ENCODE results near the gene GLT1D1.
"Not testable (repeated sequence)": the region's sequence is repeated elsewhere in the genome, so short reads cannot be mapped to it uniquely, and the experiment has no call there.

Gene GLT1D1

DNA sequence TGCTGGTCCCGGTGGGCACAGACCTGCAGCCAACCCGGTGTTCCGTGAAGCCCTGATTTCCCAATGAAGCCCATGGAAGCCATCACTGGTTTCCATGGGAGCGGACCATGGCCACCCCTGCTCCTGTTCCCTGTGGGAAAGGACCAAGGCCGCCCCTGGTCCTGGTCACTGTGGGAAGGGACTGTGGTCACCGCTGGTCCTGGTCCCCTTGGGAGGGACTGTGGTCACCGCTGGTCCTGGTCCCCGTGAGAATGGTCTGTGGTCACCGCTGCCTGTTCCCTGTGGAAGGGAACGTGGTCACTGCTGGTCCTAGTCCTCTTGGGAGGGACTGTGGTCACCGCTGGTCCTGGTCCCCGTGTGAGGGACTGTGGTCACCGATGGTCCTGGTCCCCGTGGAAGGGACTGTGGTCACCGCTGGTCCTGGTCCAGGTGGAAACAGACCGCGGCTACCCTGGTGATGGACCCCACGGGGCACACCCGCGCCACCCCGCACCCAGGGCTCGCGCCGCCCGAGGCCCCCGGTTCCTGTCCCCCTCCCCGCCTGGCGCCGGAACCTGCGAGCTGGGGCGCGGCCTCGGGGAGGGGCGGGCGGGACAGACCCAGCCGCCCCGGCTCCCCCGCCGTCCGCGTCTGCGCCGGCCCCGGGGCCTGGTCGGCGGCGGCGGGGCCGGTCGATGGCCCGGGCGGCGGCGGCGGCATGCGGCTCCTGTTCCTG lies at the start of gene GLT1D1:
Gene GLT1D1, plus strand, starts transcription at position 594 of the 715 bp plus-strand sequence. Its CDS starts 104 bp downstream, at position 698.
- DNase-seq, result no peak

DNA sequence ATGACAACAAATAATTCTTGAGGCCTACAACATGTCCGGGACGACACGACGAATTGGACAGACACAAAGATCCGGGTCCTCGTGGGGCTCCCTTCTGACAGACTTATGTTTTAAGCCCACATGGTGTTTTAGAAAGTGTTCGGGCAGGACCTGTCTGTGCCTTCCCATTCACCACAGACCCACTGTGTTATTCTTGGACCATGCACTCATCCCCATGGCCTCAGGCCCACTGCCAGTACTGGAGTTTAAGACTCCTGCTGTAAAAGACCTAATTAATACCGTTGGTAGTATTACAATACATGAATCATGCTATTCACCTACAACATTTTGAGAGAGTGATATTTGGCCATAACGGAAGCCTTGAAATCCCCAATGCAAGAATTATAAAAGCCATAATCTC lies 49.5 kb upstream of the GLT1D1 start:
- no peak for DNase-seq

DNA sequence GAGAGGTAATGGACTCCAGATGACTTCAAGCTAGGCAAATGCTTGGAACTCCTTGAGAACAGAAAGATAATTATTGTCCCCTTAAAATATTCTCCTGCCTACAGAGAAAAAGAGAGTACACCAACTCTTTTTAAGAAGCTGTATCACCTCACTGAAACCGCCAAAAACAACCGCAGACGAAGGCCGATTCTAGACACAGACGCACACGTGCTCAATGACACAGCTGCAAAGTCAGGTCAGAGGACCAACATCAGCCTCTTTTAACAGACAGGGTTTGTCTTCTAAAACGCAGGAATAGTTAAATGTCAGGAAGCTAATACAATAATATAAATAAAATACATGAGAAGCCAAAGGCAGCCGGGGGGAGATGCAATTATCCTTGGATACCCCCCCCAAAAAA lies 48.5 kb upstream of the GLT1D1 start:
- no peak for DNase-seq

DNA sequence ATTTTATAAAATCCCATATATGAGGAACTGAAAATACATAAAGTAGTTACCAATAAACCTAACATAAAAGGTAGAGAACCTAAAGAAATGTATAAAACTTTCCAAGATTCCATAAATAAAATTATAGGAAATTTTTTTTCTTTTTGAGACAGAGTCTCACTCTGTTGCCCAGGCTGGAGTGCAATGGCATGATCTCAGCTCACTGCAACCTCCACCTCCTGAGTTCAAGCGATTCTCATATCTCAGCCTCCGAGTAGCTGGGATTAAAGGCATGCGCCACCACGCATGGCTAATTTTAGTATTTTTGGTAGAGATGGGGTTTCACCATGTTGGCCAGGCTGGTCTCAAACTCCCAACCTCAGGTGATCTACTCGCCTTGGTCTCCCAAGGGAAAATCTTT lies 47.9 kb upstream of the GLT1D1 start:
- DNase-seq, result not testable (repeated sequence)

DNA sequence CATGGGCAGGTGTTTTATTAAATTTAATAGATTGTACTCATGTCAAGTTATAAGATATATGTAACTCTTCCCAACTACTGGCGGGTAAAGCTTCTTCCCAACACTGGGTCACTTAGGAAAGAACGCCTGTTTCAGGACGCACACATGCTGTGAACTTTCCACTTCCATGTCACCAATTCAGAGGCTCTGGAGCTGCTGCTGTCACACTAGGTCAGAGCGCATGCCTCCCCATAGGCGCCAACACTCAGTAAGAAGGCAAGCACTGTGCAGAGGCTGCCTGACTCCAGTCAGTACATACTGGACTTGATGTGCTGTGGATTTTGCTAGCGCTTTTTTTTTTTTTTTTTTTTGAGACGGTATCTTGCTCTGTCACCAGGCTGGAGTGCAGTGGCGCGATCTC lies 46.7 kb upstream of the GLT1D1 start:
- DNase-seq, result no peak

DNA sequence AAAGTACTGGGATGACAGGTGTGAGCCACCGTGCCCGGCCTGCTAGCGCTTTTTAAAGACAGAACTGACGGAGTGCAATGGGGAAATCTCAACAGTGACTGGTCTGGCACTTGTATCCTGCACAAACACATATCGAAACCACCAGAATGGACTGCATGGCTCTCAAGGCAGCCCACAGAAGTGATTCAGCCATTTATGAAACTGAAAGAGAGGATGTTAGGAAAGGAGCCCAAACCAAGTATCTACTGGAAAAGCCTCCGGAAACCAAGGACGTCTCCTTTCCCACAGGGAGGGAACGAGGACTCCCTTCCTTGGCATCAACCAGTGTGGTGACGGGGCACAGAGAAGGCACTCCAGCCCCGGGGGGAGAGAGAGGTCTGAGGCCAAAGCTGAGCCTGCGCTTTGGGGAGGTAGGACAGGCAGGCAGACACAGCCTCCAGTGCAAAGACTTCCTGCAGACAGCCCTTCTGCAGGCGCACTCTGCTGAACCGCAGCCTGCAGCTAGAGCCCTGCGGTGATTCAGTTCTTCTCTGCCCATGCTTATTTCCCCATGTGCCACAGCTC lies 46.0 kb upstream of the GLT1D1 start:
- no peak for DNase-seq

DNA sequence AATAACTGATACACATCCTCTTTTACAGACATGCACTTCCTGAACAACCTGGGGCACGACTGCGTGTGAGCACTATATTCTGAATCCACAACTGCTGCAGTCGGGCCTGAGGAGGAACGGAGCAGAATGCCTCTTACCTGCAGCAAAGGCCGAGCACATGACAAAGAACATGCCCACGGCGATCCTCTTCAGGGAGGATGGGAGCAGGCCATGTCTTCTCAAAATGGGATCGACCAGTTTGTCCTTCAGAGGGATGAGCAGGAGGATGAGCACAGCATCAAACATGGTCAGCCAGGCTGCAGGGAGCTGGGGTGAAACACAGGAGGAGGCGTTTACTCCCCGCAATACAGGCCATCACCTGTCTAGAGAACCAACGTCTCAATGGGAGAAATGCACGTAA lies 44.6 kb upstream of the GLT1D1 start:
- no peak for DNase-seq

DNA sequence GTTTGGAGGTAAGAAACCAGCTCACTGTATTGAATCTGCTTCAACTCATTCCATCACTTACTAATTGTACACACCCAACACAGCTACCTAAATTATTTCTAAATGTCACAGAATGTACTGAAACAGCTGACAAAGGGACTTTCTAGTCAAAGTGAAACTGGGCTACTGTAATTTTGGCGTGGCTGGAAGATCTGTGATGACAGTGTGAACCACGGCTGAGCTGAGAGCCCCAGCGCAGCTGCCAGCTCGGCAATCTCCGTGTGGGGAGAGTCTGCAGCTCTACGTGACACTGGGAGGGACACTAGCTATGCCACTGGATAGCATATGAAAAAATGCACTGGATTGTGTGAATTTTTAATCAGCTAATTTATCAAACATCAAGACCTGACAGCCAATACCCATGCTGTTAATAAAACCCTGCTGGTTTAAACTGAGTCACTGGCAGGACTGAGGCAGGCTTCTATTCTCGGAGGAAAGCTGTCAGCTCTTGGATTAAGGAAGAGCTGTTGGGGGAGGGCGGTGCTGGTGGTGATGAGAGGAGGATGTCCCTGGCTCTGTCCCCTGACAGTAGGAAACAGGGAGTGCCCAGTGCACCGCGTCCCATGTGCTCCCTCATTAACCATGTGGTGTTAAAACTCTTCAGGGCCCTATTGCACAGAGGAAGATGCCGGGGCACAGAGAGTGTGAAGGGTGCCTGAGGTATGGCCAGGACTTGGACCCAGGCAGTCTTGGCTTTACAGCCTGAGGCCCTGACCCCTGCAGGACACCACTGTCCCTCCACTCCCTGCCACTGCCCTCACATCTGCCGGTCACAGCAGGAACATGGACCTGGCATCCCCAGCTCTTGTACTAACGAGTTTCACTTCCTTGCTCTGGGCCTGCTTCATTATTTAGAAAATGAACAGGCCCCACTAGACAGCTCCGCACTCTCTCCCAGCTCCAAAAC lies 42.8 kb upstream of the GLT1D1 start:
- no peak for DNase-seq

DNA sequence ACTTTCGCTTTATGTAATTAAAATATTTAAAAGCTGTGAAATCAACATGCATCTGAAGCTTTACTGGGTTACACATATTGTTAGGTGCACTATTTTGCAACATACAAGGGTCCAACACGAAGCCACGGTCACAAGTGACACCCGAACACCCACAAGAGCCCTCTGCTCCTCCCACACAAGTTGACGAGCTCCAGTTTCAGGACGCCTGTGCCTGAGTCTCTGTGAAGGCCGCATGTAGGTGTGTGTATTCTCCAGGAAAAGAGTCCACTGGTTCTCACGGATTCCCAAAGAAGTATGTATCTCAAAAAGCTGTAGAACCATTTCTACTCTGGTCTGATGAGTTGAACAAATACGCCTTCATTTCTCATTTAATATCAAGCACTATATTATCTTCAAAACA lies 41.5 kb upstream of the GLT1D1 start:
- no peak for DNase-seq

DNA sequence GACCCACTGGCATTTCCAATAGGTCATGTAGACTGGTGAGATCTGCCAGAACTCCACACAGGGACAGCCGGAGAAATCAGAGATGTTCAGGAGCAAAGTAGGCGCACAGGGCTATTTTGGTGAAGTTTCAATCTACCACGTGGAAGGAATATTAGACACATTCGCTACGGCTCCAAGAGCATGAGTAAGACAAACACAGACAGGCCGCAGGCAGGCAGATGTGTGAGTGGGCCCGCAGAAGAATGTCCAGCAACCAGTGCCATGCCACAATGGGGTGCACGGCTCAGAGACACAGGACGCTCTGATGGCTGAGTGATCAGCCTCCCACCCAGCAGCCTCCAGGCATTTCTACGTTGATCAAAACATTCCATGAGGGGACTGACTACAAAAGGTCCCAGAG lies 39.9 kb upstream of the GLT1D1 start:
- no peak for DNase-seq

DNA sequence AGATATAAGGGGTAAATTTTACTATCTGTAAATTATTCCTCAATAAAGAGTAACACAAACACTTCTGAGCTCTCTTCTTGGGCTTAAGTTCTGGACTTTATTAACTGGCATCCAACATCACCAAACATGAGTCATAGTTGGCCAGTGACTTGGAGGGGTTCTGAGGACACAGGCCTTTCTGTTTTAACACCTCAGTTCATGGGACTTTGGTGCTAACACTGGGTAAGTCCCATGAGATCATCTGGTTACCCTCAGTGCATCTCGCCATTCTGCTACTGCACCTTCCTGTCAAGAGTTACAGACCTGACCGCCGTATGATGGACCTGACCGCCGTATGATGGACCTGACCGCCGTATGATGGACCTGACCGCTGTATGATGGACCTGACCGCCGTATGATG lies 39.4 kb upstream of the GLT1D1 start:
- no peak for DNase-seq

DNA sequence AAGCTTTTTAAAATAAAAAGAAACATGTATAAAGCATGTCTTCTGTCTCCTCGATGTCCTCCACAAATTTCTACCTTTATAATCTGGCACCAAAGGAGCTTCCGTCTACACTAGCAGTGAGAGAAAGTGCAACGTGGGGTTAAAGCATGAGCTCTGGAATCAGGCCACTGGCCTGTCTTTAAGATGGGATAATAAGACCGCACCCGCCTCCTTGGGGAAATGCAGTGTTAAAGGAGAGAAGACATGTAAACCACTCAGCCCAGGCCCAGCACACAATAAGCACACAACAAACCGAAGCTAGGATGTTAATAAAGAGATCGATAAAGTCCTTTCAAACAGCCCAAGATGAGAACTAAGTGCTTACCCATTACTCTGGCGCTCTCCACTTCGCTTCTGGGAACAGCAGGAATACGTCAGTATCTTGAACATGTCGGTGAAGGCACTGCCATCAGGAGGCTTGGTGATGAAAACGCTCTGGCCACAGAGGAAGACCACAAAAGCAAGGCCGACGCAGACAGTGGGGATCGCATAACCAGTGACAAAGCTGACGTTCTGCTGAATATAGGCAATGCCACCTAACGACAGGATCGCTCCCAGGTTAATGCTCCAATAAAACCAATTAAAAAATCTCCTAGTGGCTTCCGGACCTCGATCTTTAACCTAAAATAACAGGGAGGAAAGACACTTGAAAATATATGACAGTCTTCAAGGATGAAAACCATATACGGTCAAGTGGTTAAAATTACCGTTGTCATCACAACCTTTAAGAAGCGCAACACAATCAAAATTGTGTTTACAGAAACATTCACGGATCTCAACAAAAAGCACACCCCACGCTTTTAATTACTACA lies 38.6 kb upstream of the GLT1D1 start:
- DNase-seq, result no peak

DNA sequence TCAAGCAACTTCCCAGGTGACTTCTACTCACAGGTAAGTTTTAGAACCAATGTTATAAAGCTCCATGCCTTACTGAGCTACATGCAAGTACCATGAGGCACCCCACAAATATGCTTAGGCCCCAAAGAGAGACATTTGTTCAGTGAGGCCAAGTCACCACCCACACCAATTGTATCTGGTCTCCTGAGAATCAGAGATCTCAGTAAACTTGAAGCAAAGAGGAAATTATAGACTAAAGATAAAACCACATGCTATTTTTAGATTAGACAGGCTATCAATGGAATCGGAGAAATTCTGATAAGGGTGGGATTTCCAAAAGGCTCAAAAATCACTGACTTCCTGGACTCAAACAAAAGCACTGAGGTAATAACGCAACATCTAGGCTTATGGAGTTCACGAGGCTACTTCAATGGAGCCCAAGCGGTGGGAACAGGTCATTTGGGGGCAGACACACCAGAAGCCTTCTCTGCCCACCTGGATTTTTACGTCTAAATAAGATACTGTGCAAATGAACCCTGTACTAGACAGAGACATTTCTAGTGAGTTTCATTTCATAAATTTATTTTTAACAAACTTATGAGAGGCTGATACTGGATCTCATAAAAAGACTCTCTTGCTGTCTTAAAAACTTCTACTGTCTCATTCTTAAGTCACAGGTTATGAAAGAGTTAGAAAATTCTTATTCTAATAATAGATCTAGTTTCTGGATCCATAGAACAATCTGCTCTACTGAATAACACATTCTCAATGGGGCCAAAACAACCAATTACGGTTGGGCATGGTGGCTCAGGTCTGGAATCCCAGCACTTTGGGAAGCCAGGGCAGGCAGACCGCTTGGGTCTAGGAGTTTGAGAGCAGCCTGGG lies 37.3 kb upstream of the GLT1D1 start:
- no peak for DNase-seq

DNA sequence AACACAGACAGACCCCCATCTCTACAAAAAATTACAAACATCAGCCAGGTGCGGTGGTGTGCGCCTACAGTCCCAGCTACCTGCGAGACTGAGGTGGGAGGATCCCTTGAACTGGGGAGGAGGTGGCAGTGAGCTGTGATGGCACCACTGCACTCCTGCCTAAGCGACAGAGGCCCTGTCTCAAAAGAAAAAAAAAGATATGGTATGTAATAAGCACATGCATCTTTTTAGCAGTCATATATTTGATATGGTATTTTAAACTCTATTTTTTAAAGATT lies 36.7 kb upstream of the GLT1D1 start:
- no peak for DNase-seq

DNA sequence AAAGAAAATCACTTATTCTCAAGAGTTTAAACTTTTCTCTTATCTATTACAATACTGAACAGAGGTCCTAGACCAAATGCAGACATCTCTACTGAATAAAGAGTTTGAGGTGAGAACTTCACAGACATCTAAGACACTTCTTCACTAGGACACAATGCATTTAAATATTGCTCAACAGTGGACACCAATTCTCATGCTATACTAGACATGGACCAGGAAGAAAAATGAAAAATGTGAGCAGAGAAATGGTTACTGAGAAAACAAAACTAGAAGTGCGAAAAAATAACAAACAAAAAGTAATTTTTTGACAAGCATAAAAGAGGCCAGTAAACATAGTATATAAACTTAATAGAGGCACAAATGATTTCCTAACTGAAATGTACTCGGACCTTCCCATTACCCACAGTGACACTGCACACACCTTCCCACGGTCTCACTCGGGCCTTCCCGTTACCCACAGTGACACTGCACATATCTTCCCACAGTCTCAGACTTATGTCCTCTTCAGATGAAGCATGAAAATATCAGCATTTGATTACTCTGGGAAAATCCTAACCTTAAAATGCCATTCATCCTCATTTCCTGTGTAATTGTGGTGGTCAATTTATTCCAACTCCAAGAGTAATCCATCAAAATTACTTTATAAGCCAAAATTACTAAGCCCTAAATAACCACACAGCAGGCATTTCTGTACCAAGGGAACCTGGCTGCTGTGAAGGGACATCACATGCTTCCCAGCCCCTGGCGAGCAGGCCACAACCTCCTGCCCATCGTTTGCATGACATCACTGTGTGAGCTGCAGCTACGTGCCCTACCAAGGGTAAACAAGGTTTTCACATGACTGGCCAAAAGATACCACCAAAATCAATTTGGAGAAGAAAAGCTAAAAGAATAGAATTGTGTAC lies 35.9 kb upstream of the GLT1D1 start:
- no peak for DNase-seq

DNA sequence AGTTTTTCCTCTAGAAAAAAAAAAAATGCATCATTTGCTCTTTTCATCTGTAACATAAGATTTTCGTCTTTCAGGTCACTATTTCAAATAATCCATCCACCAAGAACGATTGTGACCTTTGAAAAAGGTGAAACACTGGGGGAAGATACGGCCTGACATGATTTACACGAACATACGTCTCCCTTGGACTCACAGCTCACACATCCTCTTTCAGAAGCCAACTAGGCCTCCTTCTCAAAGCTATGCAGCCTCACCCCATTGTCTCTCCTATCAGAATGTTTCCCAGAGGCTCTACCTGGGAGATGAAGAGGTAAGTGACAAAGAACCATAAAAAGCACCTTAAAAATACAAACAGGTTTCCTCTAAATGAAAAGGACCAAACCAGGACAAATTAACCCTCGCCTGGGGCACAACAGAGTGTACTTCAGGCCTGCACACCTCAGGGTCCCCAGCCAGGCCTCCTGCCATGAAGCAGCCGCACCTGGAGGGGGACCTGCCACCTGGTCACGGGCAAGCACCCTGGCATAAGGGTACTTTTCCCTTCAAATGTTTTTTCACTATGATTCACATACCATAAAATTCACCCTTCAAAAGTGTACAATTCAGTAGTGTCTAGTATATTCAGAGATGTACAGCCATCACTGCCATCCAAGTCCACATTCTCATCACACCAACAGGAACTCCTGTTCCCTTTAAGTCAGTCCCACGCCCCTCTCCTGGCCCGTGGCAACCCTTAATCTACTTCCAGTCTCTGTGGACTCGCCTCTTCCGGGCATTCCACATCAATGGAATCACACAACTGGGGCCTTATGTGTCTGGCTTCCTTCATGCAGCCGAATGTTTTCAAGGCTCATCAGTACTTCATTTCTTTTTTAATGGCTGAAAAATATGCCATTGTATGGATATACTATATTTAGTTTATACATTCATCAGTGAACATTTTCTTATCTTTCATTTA lies 34.9 kb upstream of the GLT1D1 start:
- no peak for DNase-seq

DNA sequence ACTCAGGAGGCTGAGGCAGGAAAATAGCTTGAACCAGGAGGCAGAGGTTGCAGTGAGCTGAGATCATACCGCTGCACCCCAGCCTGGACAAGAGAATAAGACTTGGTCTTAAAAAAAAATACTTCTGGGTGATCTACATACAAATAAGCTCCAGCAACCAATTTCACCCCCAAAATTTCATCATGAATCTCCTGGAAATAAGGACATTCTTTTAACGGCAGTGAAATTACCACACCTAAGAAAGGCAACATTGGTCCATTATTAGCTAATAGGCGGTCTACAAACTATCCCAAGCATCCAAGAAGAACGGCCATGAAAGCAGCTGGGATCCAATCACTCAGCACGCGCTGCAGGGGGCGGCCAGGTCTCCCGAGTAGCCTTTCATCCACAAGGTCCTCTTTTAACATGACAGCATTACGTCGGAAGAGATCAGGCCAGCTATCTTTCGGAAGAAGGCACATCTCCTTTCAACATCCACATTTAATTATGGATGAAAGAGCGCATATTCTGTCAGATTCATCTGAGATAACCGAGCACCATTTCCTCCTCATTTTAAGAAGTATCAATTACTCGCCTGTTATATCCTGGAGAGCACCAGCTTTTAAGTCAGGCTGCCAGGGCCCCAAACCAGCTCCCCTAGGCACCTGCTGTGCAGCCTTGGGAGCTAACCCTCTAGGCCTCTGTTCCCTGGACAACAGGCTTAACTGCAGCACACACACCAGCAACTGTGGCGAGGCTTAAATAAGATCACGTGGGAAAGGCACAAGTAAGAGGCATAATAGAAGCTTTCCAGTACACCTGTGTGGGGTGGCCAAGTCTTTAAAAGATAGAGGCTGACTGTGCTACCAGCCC lies 33.8 kb upstream of the GLT1D1 start:
- no peak for DNase-seq

DNA sequence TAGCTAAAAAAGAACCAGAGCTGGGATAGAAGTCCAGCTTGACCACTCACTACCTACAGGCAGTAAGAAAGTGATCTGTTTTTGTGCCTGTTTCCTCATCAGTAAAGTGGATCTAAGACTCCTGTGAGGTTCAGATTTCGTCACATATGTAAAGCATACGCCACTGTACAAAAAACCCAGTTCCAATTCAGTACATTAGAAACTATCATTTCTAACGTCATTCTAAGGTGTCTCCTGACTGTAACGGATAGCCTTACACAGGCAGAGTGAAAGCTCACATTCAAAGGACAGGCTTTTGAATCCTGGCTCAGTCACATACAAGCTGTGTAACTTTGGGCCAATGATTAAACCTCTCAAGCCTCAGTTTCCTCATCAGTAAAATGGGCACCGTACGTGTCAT lies 33.0 kb upstream of the GLT1D1 start:
- DNase-seq, result no peak
